PC-3 (cell line): Measurements from ENCODE around the gene KCNH5. TPM values are rescaled to one million over a fixed set of nuclear protein-coding genes. Genes with fewer than 3 reads are reported as not detected.

Experiments used
- ATAC-seq: fragments of 200-7000 bp; cut with Tn5 transposase; 2 replicates; pipeline ENCODE4 v1.9.1; 2020; ENCODE audit warnings: mild to moderate bottlenecking, moderate library complexity
- BruUV-seq: library from RNA; stranded (reverse); fragments of 400-500 nt; replicated peaks from 2 replicates; lab custom pipeline; 2021; lab: Mats Ljungman, UMichigan
- CTCF ChIA-PET: fragments of 300-600 bp; sonication (Branson Sonifier 250); formaldehyde crosslinking; loops from one replicate; lab custom pipeline; 2022; ENCODE audit warnings: antibody characterized with exemption; lab: Charles Lee
- POLR2A ChIA-PET: fragments of 300-600 bp; sonication (Branson Sonifier 250); formaldehyde crosslinking; loops from one replicate; lab custom pipeline; 2022; ENCODE audit warnings: antibody characterized with exemption; ENCODE audit not compliant: unreplicated experiment; lab: Charles Lee
- DNase-seq: peaks from one replicate; pipeline ENCODE4 v3.0.0-alpha.2; 2015
- H2AFZ ChIP-seq: fragments of 300-600 bp; sonication (generic); 2 replicates; pipeline ENCODE4 v1.6.0; 2016; ENCODE audit warnings: antibody characterized with exemption, low read length
- H3F3A ChIP-seq: fragments of 300-600 bp; sonication (generic); one replicate; pipeline ENCODE4 v1.6.0; 2017; ENCODE audit warnings: antibody characterized with exemption, low read length, control low read depth, mild to moderate bottlenecking; ENCODE audit not compliant: unreplicated experiment
- H3K27ac ChIP-seq: fragments of 300-600 bp; sonication (generic); 2 replicates; pipeline ENCODE4 v1.5.1; 2016; ENCODE audit warnings: mild to moderate bottlenecking, low read length
- H3K27me3 ChIP-seq: fragments of 300-600 bp; sonication (generic); 2 replicates; pipeline ENCODE4 v1.6.1; 2016; ENCODE audit warnings: low read length, mixed read lengths
- H3K36me3 ChIP-seq: fragments of 300-600 bp; sonication (generic); 2 replicates; pipeline ENCODE4 v1.6.1; 2016; ENCODE audit warnings: low read depth, mixed run types, low read length, mixed read lengths
- H3K4me1 ChIP-seq: fragments of 300-600 bp; sonication (generic); 2 replicates; pipeline ENCODE4 v1.5.1; 2016; ENCODE audit warnings: low read length; ENCODE audit not compliant: insufficient read depth
- H3K4me2 ChIP-seq: fragments of 300-600 bp; sonication (generic); 2 replicates; pipeline ENCODE4 v1.6.0; 2016; ENCODE audit warnings: low read length
- H3K4me3 ChIP-seq: fragments of 300-600 bp; sonication (generic); 2 replicates; pipeline ENCODE4 v1.5.1; 2016; ENCODE audit warnings: mild to moderate bottlenecking, low read length, mixed read lengths
- H3K79me2 ChIP-seq: fragments of 300-600 bp; sonication (generic); 2 replicates; pipeline ENCODE4 v1.6.1; 2017; ENCODE audit warnings: low read length, mixed read lengths
- H3K9ac ChIP-seq: fragments of 300-600 bp; sonication (generic); 2 replicates; pipeline ENCODE4 v1.6.0; 2016; ENCODE audit warnings: mild to moderate bottlenecking, low read length
- H3K9me2 ChIP-seq: fragments of 300-600 bp; sonication (generic); replicated peaks from 2 replicates; pipeline ENCODE4 v1.6.1; 2016; ENCODE audit warnings: mixed run types, low read length, mixed read lengths
- H3K9me3 ChIP-seq: fragments of 300-600 bp; sonication (generic); 2 replicates; pipeline ENCODE4 v1.6.1; 2016; ENCODE audit warnings: low read length, mixed read lengths
- H4K20me1 ChIP-seq: fragments of 300-600 bp; sonication (generic); 2 replicates; pipeline ENCODE4 v1.6.1; 2016; ENCODE audit warnings: low read length, mixed read lengths
- EZH2 ChIP-seq: fragments of 300-600 bp; sonication (generic); IDR thresholded peaks from one replicate; pipeline ENCODE4 v1.6.1; 2017; ENCODE audit warnings: antibody characterized with exemption, mild to moderate bottlenecking, low read length; ENCODE audit not compliant: unreplicated experiment
- EZH2phosphoT487 ChIP-seq: fragments of 300-600 bp; sonication (generic); IDR thresholded peaks from 2 replicates; pipeline ENCODE4 v1.6.1; 2018; ENCODE audit warnings: mild to moderate bottlenecking, antibody characterized with exemption, low read length, borderline replicate concordance
- intact Hi-C: fragments of 100-400 bp; cut with micrococcal nuclease; formaldehyde crosslinking; loops from 2 replicates; pipeline ENCODE4 v1.9.0; 2023
- total RNA-seq: library from RNA; depleted of rRNA; stranded (reverse); fragments of >200 nt; gene quantifications from 2 replicates; pipeline ENCODE4 v1.2.3, GENCODE V29; 2014
- TF ChIP-seq, protein P1 (sequence below): fragments of 300-600 bp; sonication (generic); conservative IDR thresholded peaks from 2 replicates; pipeline ENCODE4 v1.5.1; 2017; ENCODE audit warnings: antibody characterized with exemption, low read depth, mild to moderate bottlenecking, low read length

Gene KCNH5
- total RNA-seq, 1 experiment from 2014 or later: not detected

DNA sequence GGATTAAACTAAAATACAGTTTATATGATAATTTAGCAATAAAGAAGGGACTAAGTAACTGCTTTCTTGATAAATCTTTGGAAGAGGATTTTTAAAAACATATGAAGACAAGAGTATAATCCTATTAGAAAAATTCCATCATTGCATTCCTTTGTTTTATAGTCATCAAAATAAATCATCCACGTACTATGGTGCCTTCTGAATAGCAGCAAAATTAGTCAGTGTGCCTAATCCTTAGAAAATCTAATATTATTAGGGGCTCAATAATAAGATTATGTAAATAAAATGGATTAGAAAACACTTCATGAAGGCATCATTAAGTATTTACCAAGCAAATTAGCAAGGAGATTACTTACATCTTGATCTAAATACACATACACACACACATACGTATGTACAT lies 102.1 kb downstream of the KCNH5 start:
- no peak overlapping the region for H3K27ac ChIP-seq
- no peak overlapping the region for H3K4me3 ChIP-seq
- no peak overlapping the region for H3K4me2 ChIP-seq
- no peaks in the 10 kb centered on the region for H3K79me2 ChIP-seq
- ATAC-seq (no peak), DNase-seq (no peak)
- TF ChIP-seq, protein P1, sequence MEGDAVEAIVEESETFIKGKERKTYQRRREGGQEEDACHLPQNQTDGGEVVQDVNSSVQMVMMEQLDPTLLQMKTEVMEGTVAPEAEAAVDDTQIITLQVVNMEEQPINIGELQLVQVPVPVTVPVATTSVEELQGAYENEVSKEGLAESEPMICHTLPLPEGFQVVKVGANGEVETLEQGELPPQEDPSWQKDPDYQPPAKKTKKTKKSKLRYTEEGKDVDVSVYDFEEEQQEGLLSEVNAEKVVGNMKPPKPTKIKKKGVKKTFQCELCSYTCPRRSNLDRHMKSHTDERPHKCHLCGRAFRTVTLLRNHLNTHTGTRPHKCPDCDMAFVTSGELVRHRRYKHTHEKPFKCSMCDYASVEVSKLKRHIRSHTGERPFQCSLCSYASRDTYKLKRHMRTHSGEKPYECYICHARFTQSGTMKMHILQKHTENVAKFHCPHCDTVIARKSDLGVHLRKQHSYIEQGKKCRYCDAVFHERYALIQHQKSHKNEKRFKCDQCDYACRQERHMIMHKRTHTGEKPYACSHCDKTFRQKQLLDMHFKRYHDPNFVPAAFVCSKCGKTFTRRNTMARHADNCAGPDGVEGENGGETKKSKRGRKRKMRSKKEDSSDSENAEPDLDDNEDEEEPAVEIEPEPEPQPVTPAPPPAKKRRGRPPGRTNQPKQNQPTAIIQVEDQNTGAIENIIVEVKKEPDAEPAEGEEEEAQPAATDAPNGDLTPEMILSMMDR: no peak
- TF ChIP-seq EZH2: no peak
- TF ChIP-seq EZH2phosphoT487: no peak
- H3F3A ChIP-seq: no peaks in the 10 kb centered on the region
- H3K9me3 ChIP-seq: no peaks in the 10 kb centered on the region
- intact Hi-C loops: no loop called here
- no peaks in the 10 kb centered on the region for H4K20me1 ChIP-seq
- CTCF ChIA-PET: no interaction called here
- H3K36me3 ChIP-seq: no peaks in the 10 kb centered on the region
- H3K27me3 ChIP-seq: peaks cover 38% of the 10 kb centered on the region; the same call in 1 of the 2 replicates
- no peaks in the 10 kb centered on the region for H3K4me1 ChIP-seq
- no peaks in the 10 kb centered on the region for H3K9me2 ChIP-seq
- no peak overlapping the region for H3K9ac ChIP-seq
- no TSS peak for BruUV-seq
- H2AFZ ChIP-seq: no peak overlapping the region
- POLR2A ChIA-PET: no interaction called here

DNA sequence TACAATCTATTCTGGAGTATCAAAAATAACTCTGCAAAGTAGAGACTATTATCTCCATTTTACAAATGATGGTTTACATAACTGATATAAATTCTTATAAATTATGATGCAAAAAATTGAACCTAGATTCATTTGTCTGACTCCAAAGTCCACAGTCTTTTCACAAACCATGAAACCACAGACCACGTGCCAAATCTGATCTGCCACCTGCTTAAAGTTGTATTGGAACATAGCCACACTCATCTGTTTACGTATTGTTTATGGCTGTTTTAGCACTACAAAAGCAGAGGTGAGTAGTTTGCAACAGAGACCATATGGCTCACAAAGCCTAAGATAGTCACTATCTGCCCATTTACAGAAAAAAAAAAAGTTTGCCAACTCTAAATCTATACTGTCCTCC lies 105.3 kb downstream of the KCNH5 start:
- Histone ChIP-seq H3K9ac (no peak overlapping the region), H3K4me2 (no peak overlapping the region), H3K9me3 (no peaks in the 10 kb centered on the region), H3K4me3 (no peak overlapping the region), H3K4me1 (no peaks in the 10 kb centered on the region), H3K27me3 (peaks cover 40% of the 10 kb centered on the region; the same call in 1 of the 2 replicates), H3K9me2 (no peaks in the 10 kb centered on the region), H3F3A (no peaks in the 10 kb centered on the region), H4K20me1 (no peaks in the 10 kb centered on the region), H2AFZ (no peak overlapping the region), H3K27ac (no peak overlapping the region), H3K79me2 (no peaks in the 10 kb centered on the region), H3K36me3 (no peaks in the 10 kb centered on the region)
- ATAC-seq: no peak
- ChIA-PET POLR2A (no interaction called here), CTCF (no interaction called here)
- no TSS peak for BruUV-seq
- no peak for DNase-seq
- TF ChIP-seq, protein P1: no peak
- TF ChIP-seq EZH2phosphoT487: no peak
- no peak for TF ChIP-seq EZH2
- intact Hi-C loops: no loop called here

DNA sequence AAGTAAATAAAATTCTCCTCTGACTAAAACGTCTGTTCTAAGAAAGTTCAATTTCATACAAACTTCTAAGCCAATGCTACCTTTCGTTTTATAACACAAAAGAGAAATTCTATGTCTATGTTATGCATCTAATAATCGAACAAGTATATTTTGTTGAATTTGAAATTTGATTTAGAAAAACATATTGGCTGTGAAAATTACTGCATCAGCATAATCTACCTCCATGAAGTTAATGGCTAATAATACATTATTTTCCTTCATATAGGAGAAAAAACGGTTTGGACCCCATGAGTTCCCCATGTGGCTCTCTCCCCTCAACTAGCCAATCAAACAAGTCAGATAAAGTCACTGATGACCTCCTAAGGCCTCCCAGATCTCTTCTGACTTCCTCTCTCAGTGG lies 106.5 kb downstream of the KCNH5 start:
- Histone ChIP-seq H3K9ac (no peak overlapping the region), H4K20me1 (no peaks in the 10 kb centered on the region), H3K9me2 (no peaks in the 10 kb centered on the region), H3K4me1 (no peaks in the 10 kb centered on the region), H3K27me3 (peaks cover 30% of the 10 kb centered on the region; the same call in 1 of the 2 replicates), H3K9me3 (no peaks in the 10 kb centered on the region), H3K4me2 (no peak overlapping the region), H3F3A (no peaks in the 10 kb centered on the region), H2AFZ (no peak overlapping the region), H3K27ac (no peak overlapping the region), H3K79me2 (no peaks in the 10 kb centered on the region), H3K36me3 (no peaks in the 10 kb centered on the region), H3K4me3 (no peak overlapping the region)
- CTCF ChIA-PET: no interaction called here
- ATAC-seq (no peak), DNase-seq (no peak)
- intact Hi-C loops: no loop called here
- POLR2A ChIA-PET: no interaction called here
- BruUV-seq: no TSS peak
- TF ChIP-seq, protein P1: no peak
- TF ChIP-seq EZH2phosphoT487: no peak
- TF ChIP-seq EZH2: no peak
